HCT116 (cell line): ENCODE data around the gene AXIN1. TPM values are rescaled to one million over a fixed set of nuclear protein-coding genes. Genes with fewer than 3 reads are reported as not detected.

Experiments
- ATAC-seq: fragments of 200-7000 bp; cut with Tn5 transposase; 2 replicates; pipeline ENCODE4 v1.9.1; 2020; ENCODE audit warnings: mild to moderate bottlenecking, moderate library complexity
- BruUV-seq: library from RNA; stranded (reverse); fragments of 400-500 nt; replicated peaks from 2 replicates; lab custom pipeline; 2021; lab: Mats Ljungman, UMichigan
- CTCF ChIA-PET: fragments of 300-600 bp; sonication (Branson Sonifier 250); formaldehyde crosslinking; loops from one replicate; lab custom pipeline; 2021; ENCODE audit warnings: antibody characterized with exemption; lab: Charles Lee
- POLR2A ChIA-PET: fragments of 300-600, 350-600 bp; sonication (Branson Sonifier 250); formaldehyde crosslinking; loops from one replicate; lab custom pipeline; 2021; ENCODE audit warnings: antibody characterized with exemption; lab: Charles Lee
- RAD21 ChIA-PET, 2 experiments: fragments of 300-600 bp; sonication (Branson Sonifier 250); formaldehyde crosslinking; loops; one replicate each; lab custom pipeline; 2023; ENCODE audit warnings: low total read pairs in 2 of 2; ENCODE audit not compliant: uncharacterized antibody in 2 of 2, unreplicated experiment in 2 of 2, low non-redundant PET in 1 of 2; lab: Charles Lee
- DNase-seq: peaks from one replicate; pipeline ENCODE4 v3.0.0-alpha.2; 2010; ENCODE audit warnings: low read depth, low spot score
- H2AFZ ChIP-seq: fragments of 200-600 bp; shearing (Covaris generic), sonication (generic); 2 replicates; pipeline ENCODE4 v1.6.1; 2017; ENCODE audit warnings: low read depth, mixed run types, mixed read lengths, antibody characterized with exemption, low read length; ENCODE audit not compliant: poor library complexity, severe bottlenecking
- H3K27ac ChIP-seq: 2 replicates; pipeline ENCODE4 v1.5.1; 2012; ENCODE audit warnings: low read depth, low read length
- H3K27me3 ChIP-seq: fragments of 200-600 bp; sonication (generic); 2 replicates; pipeline ENCODE4 v1.6.1; 2016; ENCODE audit warnings: mixed run types, low read length, mixed read lengths; ENCODE audit not compliant: insufficient read depth
- H3K36me3 ChIP-seq, 2 experiments: fragments of 200-500 bp in 1 of 2; fragments of 200-600 bp in 1 of 2; sonication (Bioruptor generic) in 1 of 2; sonication (generic) in 1 of 2; 2 replicates each; pipeline versions ENCODE4 v1.5.1 to v1.6.1; 2014 to 2016; ENCODE audit warnings: low read length in 2 of 2, inconsistent platforms in 1 of 2, mixed read lengths in 1 of 2, mixed run types in 1 of 2; ENCODE audit not compliant: insufficient read depth in 2 of 2, control insufficient read depth in 1 of 2
- H3K4me1 ChIP-seq, 2 experiments: fragments of 200-600 bp in 1 of 2; sonication (generic) in 1 of 2; 2 replicates each; pipeline versions ENCODE4 v1.5.1 to v1.6.1; 2012 to 2017; ENCODE audit warnings: low read length in 2 of 2, inconsistent platforms in 1 of 2, mild to moderate bottlenecking in 1 of 2, mixed read lengths in 1 of 2, mixed run types in 1 of 2, moderate library complexity in 1 of 2; ENCODE audit not compliant: insufficient read depth in 2 of 2, control insufficient read depth in 1 of 2
- H3K4me2 ChIP-seq: fragments of 200-600 bp; sonication (generic); 2 replicates; pipeline ENCODE4 v1.6.1; 2017; ENCODE audit warnings: mixed run types, low read length, mixed read lengths
- H3K4me3 ChIP-seq, 2 experiments: fragments of 200-600 bp in 1 of 2; sonication (generic) in 1 of 2; replicated peaks in 1 of 2; 2 replicates each; pipeline ENCODE4 v1.5.1; 2011 to 2016; ENCODE audit warnings: low read length in 2 of 2, control low read depth in 1 of 2, low read depth in 1 of 2, mild to moderate bottlenecking in 1 of 2, mixed read lengths in 1 of 2, mixed run types in 1 of 2
- H3K79me2 ChIP-seq: fragments of 200-600 bp; sonication (generic); 2 replicates; pipeline ENCODE4 v1.6.1; 2017; ENCODE audit warnings: mild to moderate bottlenecking, mixed run types, low read length, moderate library complexity, mixed read lengths; ENCODE audit not compliant: insufficient read depth
- H3K9ac ChIP-seq: fragments of 200-600 bp; sonication (generic); 2 replicates; pipeline ENCODE4 v1.6.1; 2016; ENCODE audit warnings: low read length, mixed read lengths
- H3K9me2 ChIP-seq: fragments of 200-600 bp; sonication (generic), shearing (Covaris generic); 2 replicates; pipeline ENCODE4 v1.6.1; 2017; ENCODE audit warnings: mixed run types, mild to moderate bottlenecking, moderate library complexity; ENCODE audit not compliant: insufficient read depth
- H3K9me3 ChIP-seq, 2 experiments: fragments of 200-500 bp in 1 of 2; fragments of 200-600 bp in 1 of 2; sonication (Bioruptor generic) in 1 of 2; sonication (generic) in 1 of 2; 2 replicates each; pipeline ENCODE4 v1.6.1; 2014 to 2017; ENCODE audit warnings: low read length in 2 of 2, mixed read lengths in 2 of 2, inconsistent platforms in 1 of 2, low read depth in 1 of 2, mild to moderate bottlenecking in 1 of 2, mixed run types in 1 of 2, moderate library complexity in 1 of 2; ENCODE audit not compliant: control insufficient read depth in 1 of 2, insufficient read depth in 1 of 2
- H4K20me1 ChIP-seq: fragments of 200-600 bp; sonication (generic), shearing (Covaris generic); 2 replicates; pipeline ENCODE4 v1.6.1; 2017; ENCODE audit warnings: mixed run types, mild to moderate bottlenecking, moderate library complexity; ENCODE audit not compliant: insufficient read depth
- ATF3 ChIP-seq: IDR thresholded peaks from 2 replicates; pipeline ENCODE4 v1.6.1; 2012
- CEBPB ChIP-seq: IDR thresholded peaks from 2 replicates; pipeline ENCODE4 v1.6.1; 2012; ENCODE audit warnings: low read depth
- EGR1 ChIP-seq: IDR thresholded peaks from 2 replicates; pipeline ENCODE4 v1.6.1; 2012; ENCODE audit warnings: low read depth
- EZH2 ChIP-seq: fragments of 200-600 bp; sonication (generic); IDR thresholded peaks from 2 replicates; pipeline ENCODE4 v1.6.1; 2017; ENCODE audit warnings: antibody characterized with exemption, mixed run types
- JUND ChIP-seq: IDR thresholded peaks from 2 replicates; pipeline ENCODE4 v1.6.1; 2012
- SP1 ChIP-seq: IDR thresholded peaks from 2 replicates; pipeline ENCODE4 v1.6.1; 2012; ENCODE audit warnings: low read depth
- SRF ChIP-seq: IDR thresholded peaks from 2 replicates; pipeline ENCODE4 v1.6.1; 2012; ENCODE audit warnings: low read depth
- intact Hi-C: fragments of 100-400 bp; cut with micrococcal nuclease; formaldehyde crosslinking; loops from 2 replicates; pipeline ENCODE4 v1.10.0; 2022
- total RNA-seq: library from RNA; stranded (reverse); gene quantifications from one replicate; pipeline ENCODE4 v1.2.1, GENCODE V29; 2021; ENCODE audit not compliant: unreplicated experiment
- TF ChIP-seq, protein P1 (sequence below), 3 experiments: fragments of 200-600 bp in 1 of 3; sonication (generic) in 1 of 3; IDR thresholded peaks in 2 of 3; conservative IDR thresholded peaks in 1 of 3; 2 replicates each; pipeline ENCODE4 v1.5.1; 2012 to 2017; ENCODE audit warnings: low read depth in 2 of 3, low read length in 2 of 3, antibody characterized with exemption in 1 of 3, borderline replicate concordance in 1 of 3, control low read depth in 1 of 3, mild to moderate bottlenecking in 1 of 3, mixed read lengths in 1 of 3, mixed run types in 1 of 3, moderate library complexity in 1 of 3; ENCODE audit not compliant: insufficient read depth in 1 of 3

AXIN1 gene
- total RNA-seq, 1 experiment from 2014 or later = 20.2 TPM

DNA sequence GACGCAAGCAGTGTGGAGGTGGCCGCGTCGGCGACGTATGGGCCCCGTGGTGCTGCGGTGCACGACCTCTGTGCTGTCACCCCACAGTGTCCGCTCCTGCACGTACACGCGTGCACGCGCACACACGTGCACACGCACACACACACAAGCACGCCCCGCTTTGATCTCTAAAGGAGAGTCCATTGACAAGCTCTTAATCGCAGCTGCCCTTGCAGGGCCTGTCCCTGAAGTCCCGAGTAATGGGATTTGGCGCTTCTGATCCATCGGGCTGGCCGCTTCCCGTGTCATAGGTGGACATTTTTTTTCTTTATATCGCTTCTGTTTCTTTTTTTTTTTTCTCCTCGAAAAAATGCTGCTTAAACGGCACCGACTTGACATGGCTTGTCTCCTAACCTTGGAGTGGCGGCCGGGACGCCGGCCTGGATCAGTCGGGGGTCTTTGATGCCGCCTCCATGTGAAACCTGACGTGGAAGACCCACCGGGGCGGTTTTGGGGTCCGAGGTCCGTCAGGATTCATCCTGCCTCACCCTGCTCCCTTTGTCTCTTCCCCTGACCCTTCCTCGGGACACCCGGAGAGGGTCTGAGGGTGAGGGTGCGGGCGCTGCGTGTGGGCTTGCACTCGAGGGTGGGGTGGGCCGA, 8.3 kb upstream of the AXIN1 start:
- Histone ChIP-seq H4K20me1 (no peaks in the 10 kb centered on the region), H3K4me1 (no peaks in the 10 kb centered on the region), H3K4me2 (no peak overlapping the region), H3K4me3 (no peak overlapping the region), H3K27me3 (no peaks in the 10 kb centered on the region), H3K79me2 (no peaks in the 10 kb centered on the region), H3K27ac (no peak overlapping the region), H3K9ac (no peak overlapping the region), H3K9me3 (no peaks in the 10 kb centered on the region), H3K36me3 (no peaks in the 10 kb centered on the region), H3K9me2 (no peaks in the 10 kb centered on the region), H2AFZ (no peak overlapping the region)
- ChIA-PET POLR2A (no interaction called here), RAD21 (no interaction called here), CTCF (interaction anchor here (1.8 to 2.2 kb wide), 3 partner anchors 254 to 295 kb away, joined by 9 to 21 read pairs (median 12); no protein-coding TSS in a partner anchor)
- DNase-seq (no peak), ATAC-seq (no peak)
- intact Hi-C loops = no loop called here
- no peak for TF ChIP-seq SP1
- TF ChIP-seq CEBPB = no peak
- TF ChIP-seq EZH2 = no peak
- TF ChIP-seq, protein P1, sequence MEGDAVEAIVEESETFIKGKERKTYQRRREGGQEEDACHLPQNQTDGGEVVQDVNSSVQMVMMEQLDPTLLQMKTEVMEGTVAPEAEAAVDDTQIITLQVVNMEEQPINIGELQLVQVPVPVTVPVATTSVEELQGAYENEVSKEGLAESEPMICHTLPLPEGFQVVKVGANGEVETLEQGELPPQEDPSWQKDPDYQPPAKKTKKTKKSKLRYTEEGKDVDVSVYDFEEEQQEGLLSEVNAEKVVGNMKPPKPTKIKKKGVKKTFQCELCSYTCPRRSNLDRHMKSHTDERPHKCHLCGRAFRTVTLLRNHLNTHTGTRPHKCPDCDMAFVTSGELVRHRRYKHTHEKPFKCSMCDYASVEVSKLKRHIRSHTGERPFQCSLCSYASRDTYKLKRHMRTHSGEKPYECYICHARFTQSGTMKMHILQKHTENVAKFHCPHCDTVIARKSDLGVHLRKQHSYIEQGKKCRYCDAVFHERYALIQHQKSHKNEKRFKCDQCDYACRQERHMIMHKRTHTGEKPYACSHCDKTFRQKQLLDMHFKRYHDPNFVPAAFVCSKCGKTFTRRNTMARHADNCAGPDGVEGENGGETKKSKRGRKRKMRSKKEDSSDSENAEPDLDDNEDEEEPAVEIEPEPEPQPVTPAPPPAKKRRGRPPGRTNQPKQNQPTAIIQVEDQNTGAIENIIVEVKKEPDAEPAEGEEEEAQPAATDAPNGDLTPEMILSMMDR (IDR thresholded peaks at IDR 0.05 in 2 of 3, conservative IDR thresholded peaks at IDR 0.05 in 1 of 3; ENCODE audit: borderline replicate concordance in 1 of 3, insufficient read depth in 1 of 3, low read depth in 2 of 3, low read length in 2 of 3) = no peak
- TF ChIP-seq EGR1 = no peak
- no peak for TF ChIP-seq JUND
- no peak for TF ChIP-seq SRF
- TF ChIP-seq ATF3 = no peak
- no TSS peak for BruUV-seq
